SJSA1 (cell line): ENCODE measurements around the gene OGN. TPM values are rescaled to one million over a fixed set of nuclear protein-coding genes. Genes with fewer than 3 reads are reported as not detected.

Experiments used
- DNase-seq, 2 experiments: peaks; one replicate each; pipeline ENCODE4 v3.0.0-alpha.2; 2015 to 2020; ENCODE audit warnings: low spot score in 2 of 2, low read depth in 1 of 2
- H3K27ac ChIP-seq: fragments of 250-450 bp; sonication (Bioruptor Pico); 2 replicates; pipeline ENCODE4 v1.5.1; 2020; ENCODE audit warnings: mild to moderate bottlenecking, moderate library complexity
- H3K27me3 ChIP-seq: fragments of 250-450 bp; sonication (Bioruptor Pico); replicated peaks from 2 replicates; pipeline ENCODE4 v1.5.1; 2020; ENCODE audit warnings: mild to moderate bottlenecking, moderate library complexity
- H3K36me3 ChIP-seq: fragments of 250-450 bp; sonication (Bioruptor Pico); 2 replicates; pipeline ENCODE4 v1.5.1; 2020; ENCODE audit warnings: mild to moderate bottlenecking
- H3K4me1 ChIP-seq: fragments of 250-450 bp; sonication (Bioruptor Pico); replicated peaks from 2 replicates; pipeline ENCODE4 v1.6.1; 2021; ENCODE audit warnings: mild to moderate bottlenecking
- H3K4me3 ChIP-seq: fragments of 250-450 bp; sonication (Bioruptor Pico); 2 replicates; pipeline ENCODE4 v1.5.1; 2020; ENCODE audit warnings: mild to moderate bottlenecking
- H3K9me3 ChIP-seq: fragments of 250-450 bp; sonication (Bioruptor Pico); replicated peaks from 2 replicates; pipeline ENCODE4 v1.5.1; 2020; ENCODE audit warnings: mild to moderate bottlenecking
- total RNA-seq: library from RNA; depleted of rRNA; stranded (reverse); fragments of >200 nt; shearing (Covaris generic); gene quantifications from 2 replicates; pipeline ENCODE4 v1.2.3, GENCODE V29; 2014; rRNA removed

OGN gene
- not detected in 2 replicates for total RNA-seq

- no peak for DNase-seq
- Histone ChIP-seq H3K36me3 (no peaks in the 10 kb centered on the region), H3K27me3 (no peaks in the 10 kb centered on the region), H3K27ac (no peak within 1 kb of the TSS), H3K4me1 (no peaks in the 10 kb centered on the region), H3K9me3 (no peaks in the 10 kb centered on the region), H3K4me3 (no peak within 1 kb of the TSS)
Measured at GRCh38 chr9:92404042-92404836, at the start of gene OGN. Gene OGN, minus strand, starts transcription at chr9:92404578. Its CDS starts 1,171 bp downstream, at chr9:92403407.

- Histone ChIP-seq H3K36me3 (no peaks in the 10 kb centered on the region), H3K4me3 (no peak overlapping the region), H3K27me3 (no peaks in the 10 kb centered on the region), H3K9me3 (no peaks in the 10 kb centered on the region), H3K27ac (no peak overlapping the region), H3K4me1 (no peaks in the 10 kb centered on the region)
- DNase-seq: no peak
Measured at GRCh38 chr9:92446536-92446935, 42.2 kb upstream of the OGN start.

- H3K36me3 ChIP-seq: no peaks in the 10 kb centered on the region
Measured at GRCh38 chr9:92444841-92445240, 40.5 kb upstream of the OGN start.

GRCh38 chr9:92440751-92441046 lies 36.3 kb upstream of the OGN start:
- Histone ChIP-seq H3K27me3 (no peaks in the 10 kb centered on the region), H3K9me3 (no peaks in the 10 kb centered on the region), H3K27ac (no peak overlapping the region), H3K36me3 (no peaks in the 10 kb centered on the region), H3K4me3 (no peak overlapping the region), H3K4me1 (no peaks in the 10 kb centered on the region)
- DNase-seq: no peak

More at GRCh38 chr9:92444841-92445240, 40.5 kb upstream of the OGN start:
- no peak for DNase-seq
- H3K27ac ChIP-seq: no peak overlapping the region
- H3K4me1 ChIP-seq: no peaks in the 10 kb centered on the region
- H3K4me3 ChIP-seq: no peak overlapping the region
- H3K9me3 ChIP-seq: no peaks in the 10 kb centered on the region
- H3K27me3 ChIP-seq: no peaks in the 10 kb centered on the region

GRCh38 chr9:92439921-92440750 lies 35.8 kb upstream of the OGN start:
- H3K27me3 ChIP-seq: no peaks in the 10 kb centered on the region
- H3K4me1 ChIP-seq: no peaks in the 10 kb centered on the region
- H3K27ac ChIP-seq: no peak overlapping the region
- no peaks in the 10 kb centered on the region for H3K36me3 ChIP-seq
- no peak overlapping the region for H3K4me3 ChIP-seq
- H3K9me3 ChIP-seq: no peaks in the 10 kb centered on the region
- DNase-seq: no peak

- no peak for DNase-seq
- no peaks in the 10 kb centered on the region for H3K27me3 ChIP-seq
- H3K4me3 ChIP-seq: no peak overlapping the region
- no peak overlapping the region for H3K27ac ChIP-seq
- no peaks in the 10 kb centered on the region for H3K9me3 ChIP-seq
- H3K36me3 ChIP-seq: no peaks in the 10 kb centered on the region
- H3K4me1 ChIP-seq: no peaks in the 10 kb centered on the region
Measured at GRCh38 chr9:92438900-92439526, 34.6 kb upstream of the OGN start.

GRCh38 chr9:92435263-92435662 lies 30.9 kb upstream of the OGN start:
- Histone ChIP-seq H3K36me3 (no peaks in the 10 kb centered on the region), H3K4me1 (no peaks in the 10 kb centered on the region), H3K27me3 (no peaks in the 10 kb centered on the region), H3K4me3 (no peak overlapping the region), H3K9me3 (no peaks in the 10 kb centered on the region), H3K27ac (no peak overlapping the region)
- no peak for DNase-seq

GRCh38 chr9:92432972-92433548 lies 28.7 kb upstream of the OGN start:
- no peak overlapping the region for H3K27ac ChIP-seq
- H3K4me3 ChIP-seq: no peak overlapping the region
- no peak for DNase-seq
- H3K9me3 ChIP-seq: no peaks in the 10 kb centered on the region
- no peaks in the 10 kb centered on the region for H3K36me3 ChIP-seq
- H3K27me3 ChIP-seq: no peaks in the 10 kb centered on the region
- no peaks in the 10 kb centered on the region for H3K4me1 ChIP-seq

GRCh38 chr9:92432350-92432749 lies 28.0 kb upstream of the OGN start:
- no peak overlapping the region for H3K27ac ChIP-seq
- H3K4me1 ChIP-seq: no peaks in the 10 kb centered on the region
- no peak for DNase-seq
- H3K27me3 ChIP-seq: no peaks in the 10 kb centered on the region
- no peaks in the 10 kb centered on the region for H3K9me3 ChIP-seq
- no peaks in the 10 kb centered on the region for H3K36me3 ChIP-seq
- no peak overlapping the region for H3K4me3 ChIP-seq

GRCh38 chr9:92429836-92430235 lies 25.5 kb upstream of the OGN start:
- Histone ChIP-seq H3K36me3 (no peaks in the 10 kb centered on the region), H3K27ac (no peak overlapping the region), H3K4me3 (no peak overlapping the region), H3K4me1 (peaks cover 17% of the 10 kb centered on the region), H3K27me3 (no peaks in the 10 kb centered on the region), H3K9me3 (no peaks in the 10 kb centered on the region)
- DNase-seq: no peak

- no peaks in the 10 kb centered on the region for H3K36me3 ChIP-seq
- H3K4me1 ChIP-seq: peaks cover 21% of the 10 kb centered on the region
- H3K4me3 ChIP-seq: no peak overlapping the region
- no peak for DNase-seq
- no peak overlapping the region for H3K27ac ChIP-seq
- no peaks in the 10 kb centered on the region for H3K27me3 ChIP-seq
- no peaks in the 10 kb centered on the region for H3K9me3 ChIP-seq
Measured at GRCh38 chr9:92426501-92427145, 22.2 kb upstream of the OGN start.

- Histone ChIP-seq H3K4me3 (no peak overlapping the region), H3K9me3 (no peaks in the 10 kb centered on the region), H3K27ac (peak overlapping the region; percentile 43), H3K27me3 (no peaks in the 10 kb centered on the region), H3K36me3 (no peaks in the 10 kb centered on the region), H3K4me1 (peaks cover 21% of the 10 kb centered on the region)
- peak in 1 of 2 experiments; percentile 43 for DNase-seq
Measured at GRCh38 chr9:92425474-92425873, 21.1 kb upstream of the OGN start.

GRCh38 chr9:92424340-92424739 lies 20.0 kb upstream of the OGN start, which contains the start of gene OMD:
Gene OMD, minus strand, starts transcription at chr9:92424471. Its CDS starts 6,913 bp downstream, at chr9:92417558.
- H3K4me3 ChIP-seq: no peak within 1 kb of the TSS
- DNase-seq: peak in 1 of 2 experiments; percentile 21

More at GRCh38 chr9:92424340-92424739, 20.0 kb upstream of the OGN start, which contains the start of gene OMD:
- Histone ChIP-seq H3K9me3 (no peaks in the 10 kb centered on the region), H3K4me1 (peaks cover 21% of the 10 kb centered on the region), H3K27ac (peak within 1 kb of the TSS; percentile 43; the same call in 1 of the 2 replicates), H3K36me3 (no peaks in the 10 kb centered on the region), H3K27me3 (no peaks in the 10 kb centered on the region)
